IPS-NIHi7 (cell line): Measurements from ENCODE around the gene TMEM47.

Experiments
- DNase-seq: peaks from one replicate; pipeline ENCODE4 v3.0.0; 2012; ENCODE audit warnings: mixed read lengths; ENCODE audit errors: extremely low spot score

The TMEM47 gene

GRCh38 chrX:34656842-34657725 lies at the start of gene TMEM47:
TMEM47 (minus strand) TSS chrX:34657285; CDS start chrX:34657029, 256 bp downstream.
- DNase-seq: peak; percentile 92

GRCh38 chrX:34687095-34687494 lies 30.0 kb upstream of the TMEM47 start:
- DNase-seq: no peak

GRCh38 chrX:34659575-34659974 lies 2.5 kb upstream of the TMEM47 start:
- DNase-seq: peak; percentile 14

GRCh38 chrX:34658326-34658725 lies 1.2 kb upstream of the TMEM47 start:
- DNase-seq: no peak

- no peak for DNase-seq
Measured at GRCh38 chrX:34657726-34658070, 613 bp upstream of the TMEM47 start.

- no peak for DNase-seq
Measured at GRCh38 chrX:34656467-34656841, 631 bp downstream of the TMEM47 start.

GRCh38 chrX:34655501-34656455 lies 1.3 kb downstream of the TMEM47 start:
- DNase-seq: peak; percentile 9

- DNase-seq: no peak
Measured at GRCh38 chrX:34654696-34655490, 2.2 kb downstream of the TMEM47 start.

GRCh38 chrX:34653811-34654210 lies 3.3 kb downstream of the TMEM47 start:
- no peak for DNase-seq

- DNase-seq: no peak
Measured at GRCh38 chrX:34642849-34643248, 14.2 kb downstream of the TMEM47 start.

- peak; percentile 18 for DNase-seq
Measured at GRCh38 chrX:34638116-34638515, 19.0 kb downstream of the TMEM47 start.

- no peak for DNase-seq
Measured at GRCh38 chrX:34634349-34634748, 22.7 kb downstream of the TMEM47 start.

GRCh38 chrX:34632384-34632783 lies 24.7 kb downstream of the TMEM47 start:
- no peak for DNase-seq

GRCh38 chrX:34631479-34632220 lies 25.4 kb downstream of the TMEM47 start:
- no peak for DNase-seq

- DNase-seq: no peak
Measured at GRCh38 chrX:34629572-34629971, 27.5 kb downstream of the TMEM47 start.

GRCh38 chrX:34624416-34624815 lies 32.7 kb downstream of the TMEM47 start:
- DNase-seq: no peak

GRCh38 chrX:34619920-34620319 lies 37.2 kb downstream of the TMEM47 start:
- no peak for DNase-seq

GRCh38 chrX:34612036-34612435 lies 45.0 kb downstream of the TMEM47 start:
- no peak for DNase-seq

- no peak for DNase-seq
Measured at GRCh38 chrX:34598362-34598761, 58.7 kb downstream of the TMEM47 start.

GRCh38 chrX:34586936-34587335 lies 70.1 kb downstream of the TMEM47 start:
- DNase-seq: no peak

GRCh38 chrX:34586346-34586911 lies 70.7 kb downstream of the TMEM47 start:
- DNase-seq: no peak
